HL-60 (cell line): ENCODE measurements around the gene NEUROD2.

ENCODE experiments used
- GABPA ChIP-seq: IDR thresholded peaks from 2 replicates; pipeline ENCODE4 v1.6.1; 2012; ENCODE audit warnings: low read depth
- POLR2AphosphoS5 ChIP-seq: IDR thresholded peaks from 2 replicates; pipeline ENCODE4 v1.6.1; 2012; ENCODE audit warnings: low read depth
- TF ChIP-seq, protein P1 (sequence below): IDR thresholded peaks from one replicate; pipeline ENCODE4 v1.5.1; 2011; ENCODE audit warnings: low read length, control low read depth, inconsistent platforms; ENCODE audit not compliant: insufficient read depth
- TF ChIP-seq, protein P2 (sequence below): IDR thresholded peaks from 2 replicates; pipeline ENCODE4 v1.6.1; 2012; ENCODE audit warnings: low read depth; ENCODE audit not compliant: insufficient replicate concordance

GRCh38 chr17:39576187-39576586, 31.5 kb downstream of the NEUROD2 start:
- TF ChIP-seq, protein P1, sequence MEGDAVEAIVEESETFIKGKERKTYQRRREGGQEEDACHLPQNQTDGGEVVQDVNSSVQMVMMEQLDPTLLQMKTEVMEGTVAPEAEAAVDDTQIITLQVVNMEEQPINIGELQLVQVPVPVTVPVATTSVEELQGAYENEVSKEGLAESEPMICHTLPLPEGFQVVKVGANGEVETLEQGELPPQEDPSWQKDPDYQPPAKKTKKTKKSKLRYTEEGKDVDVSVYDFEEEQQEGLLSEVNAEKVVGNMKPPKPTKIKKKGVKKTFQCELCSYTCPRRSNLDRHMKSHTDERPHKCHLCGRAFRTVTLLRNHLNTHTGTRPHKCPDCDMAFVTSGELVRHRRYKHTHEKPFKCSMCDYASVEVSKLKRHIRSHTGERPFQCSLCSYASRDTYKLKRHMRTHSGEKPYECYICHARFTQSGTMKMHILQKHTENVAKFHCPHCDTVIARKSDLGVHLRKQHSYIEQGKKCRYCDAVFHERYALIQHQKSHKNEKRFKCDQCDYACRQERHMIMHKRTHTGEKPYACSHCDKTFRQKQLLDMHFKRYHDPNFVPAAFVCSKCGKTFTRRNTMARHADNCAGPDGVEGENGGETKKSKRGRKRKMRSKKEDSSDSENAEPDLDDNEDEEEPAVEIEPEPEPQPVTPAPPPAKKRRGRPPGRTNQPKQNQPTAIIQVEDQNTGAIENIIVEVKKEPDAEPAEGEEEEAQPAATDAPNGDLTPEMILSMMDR: peak; percentile 47
- TF ChIP-seq, protein P2, sequence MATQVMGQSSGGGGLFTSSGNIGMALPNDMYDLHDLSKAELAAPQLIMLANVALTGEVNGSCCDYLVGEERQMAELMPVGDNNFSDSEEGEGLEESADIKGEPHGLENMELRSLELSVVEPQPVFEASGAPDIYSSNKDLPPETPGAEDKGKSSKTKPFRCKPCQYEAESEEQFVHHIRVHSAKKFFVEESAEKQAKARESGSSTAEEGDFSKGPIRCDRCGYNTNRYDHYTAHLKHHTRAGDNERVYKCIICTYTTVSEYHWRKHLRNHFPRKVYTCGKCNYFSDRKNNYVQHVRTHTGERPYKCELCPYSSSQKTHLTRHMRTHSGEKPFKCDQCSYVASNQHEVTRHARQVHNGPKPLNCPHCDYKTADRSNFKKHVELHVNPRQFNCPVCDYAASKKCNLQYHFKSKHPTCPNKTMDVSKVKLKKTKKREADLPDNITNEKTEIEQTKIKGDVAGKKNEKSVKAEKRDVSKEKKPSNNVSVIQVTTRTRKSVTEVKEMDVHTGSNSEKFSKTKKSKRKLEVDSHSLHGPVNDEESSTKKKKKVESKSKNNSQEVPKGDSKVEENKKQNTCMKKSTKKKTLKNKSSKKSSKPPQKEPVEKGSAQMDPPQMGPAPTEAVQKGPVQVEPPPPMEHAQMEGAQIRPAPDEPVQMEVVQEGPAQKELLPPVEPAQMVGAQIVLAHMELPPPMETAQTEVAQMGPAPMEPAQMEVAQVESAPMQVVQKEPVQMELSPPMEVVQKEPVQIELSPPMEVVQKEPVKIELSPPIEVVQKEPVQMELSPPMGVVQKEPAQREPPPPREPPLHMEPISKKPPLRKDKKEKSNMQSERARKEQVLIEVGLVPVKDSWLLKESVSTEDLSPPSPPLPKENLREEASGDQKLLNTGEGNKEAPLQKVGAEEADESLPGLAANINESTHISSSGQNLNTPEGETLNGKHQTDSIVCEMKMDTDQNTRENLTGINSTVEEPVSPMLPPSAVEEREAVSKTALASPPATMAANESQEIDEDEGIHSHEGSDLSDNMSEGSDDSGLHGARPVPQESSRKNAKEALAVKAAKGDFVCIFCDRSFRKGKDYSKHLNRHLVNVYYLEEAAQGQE: no peak
- TF ChIP-seq POLR2AphosphoS5 (no peak), GABPA (no peak)
